Right cardiac atrium (tissue), 5 donors: Measurements from ENCODE around the gene CHPF2. TPM values are rescaled to one million over a fixed set of nuclear protein-coding genes. Genes with fewer than 3 reads are reported as not detected.
A peak's percentile ranks its signal among the peaks of the same experiment; 100 is the strongest.

Experiments used
- ATAC-seq, 2 donors: fragments of 200-7000 bp; cut with Tn5 transposase; one replicate each; pipeline versions ENCODE4 v1.8.0 to v1.9.1; 2020; ENCODE audit warnings: moderate library complexity in 2 of 2, mild to moderate bottlenecking in 1 of 2
- DNase-seq, 3 donors: peaks; one replicate each; pipeline ENCODE4 v3.0.0-alpha.2; 2020
- H3K27ac ChIP-seq: one replicate; pipeline ENCODE4 v1.5.1; 2013; ENCODE audit warnings: mild to moderate bottlenecking, low read length, control low read depth, moderate library complexity
- H3K27me3 ChIP-seq: one replicate; pipeline ENCODE4 v1.6.1; 2013; ENCODE audit not compliant: control insufficient read depth, insufficient read depth
- H3K4me1 ChIP-seq: one replicate; pipeline ENCODE4 v1.6.1; 2013; ENCODE audit warnings: low read length; ENCODE audit not compliant: control insufficient read depth, insufficient read depth
- H3K4me3 ChIP-seq: one replicate; pipeline ENCODE4 v1.5.1; 2013; ENCODE audit warnings: low read length, control low read depth
- H3K9me3 ChIP-seq: one replicate; pipeline ENCODE4 v1.6.1; 2013; ENCODE audit warnings: low read length; ENCODE audit not compliant: control insufficient read depth
- WGBS: extraction: QIAGEN DNeasy Blood & Tissue Kit; methylation state at CpG from one replicate; pipeline ENCODE4 v1.1.7; 2013; 5-methylcytosine and 5-hydroxymethylcytosine counted together
- intact Hi-C, 4 donors: fragments of 100-400 bp; cut with DNase I; formaldehyde crosslinking; loops; one replicate each; pipeline versions ENCODE4 v1.11.0 to v1.14.0; 2022 to 2023
- polyA plus RNA-seq: library from polyadenylated mRNA; stranded (reverse); fragments of 200-250 nt; gene quantifications from one replicate; pipeline ENCODE4 v1.2.3, GENCODE V29; 2013
- total RNA-seq, 4 donors: library from RNA; stranded (reverse); fragmentation: NEBNext Ultra II Directional; extraction: Animal tissue kit (Norgen Biotek cat#: 25700); gene quantifications; one replicate each; pipeline ENCODE4 v1.2.1, GENCODE V29; 2021
- donor health status: healthy with polysubstance abuse.
- donor health status: DM: no; HTN: yes; CAD: no.
- donor health status: DM: no; HTN: no; CAD: no.
- donor health status: DM: no; HTN: yes; CAD: no; lungs with severe emphysema.
- donor health status: DM: yes; HTN: yes; CAD: no.

CHPF2 gene
- total and polyA plus RNA-seq, 5 donors: 15.5 to 35.3 (median 26.5) TPM

DNA sequence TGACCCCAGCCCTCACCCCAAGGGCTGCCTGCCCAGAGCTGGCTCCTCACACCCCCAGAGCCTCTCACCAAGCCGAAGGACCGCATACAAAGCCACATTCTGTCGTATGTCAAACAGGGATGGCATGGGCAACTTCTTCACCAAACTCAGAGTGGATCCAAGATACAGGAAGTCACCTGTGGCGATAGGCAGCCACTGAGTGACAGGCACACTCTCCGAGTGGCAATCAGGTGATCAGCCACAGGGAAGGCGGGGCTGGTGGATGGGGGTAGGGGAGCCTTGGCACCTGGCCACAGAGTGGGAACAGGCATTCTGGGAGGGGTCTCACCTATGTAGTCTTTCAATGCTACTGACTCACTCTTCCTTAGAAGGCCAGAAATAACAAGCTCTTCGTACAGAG, 38.1 kb upstream of the CHPF2 start:
- Histone ChIP-seq H3K27ac (no peak overlapping the region), H3K27me3 (no peaks in the 10 kb centered on the region), H3K9me3 (no peaks in the 10 kb centered on the region), H3K4me3 (no peak overlapping the region), H3K4me1 (no peaks in the 10 kb centered on the region)
- ATAC-seq: no peak
- no peak for DNase-seq
- intact Hi-C loops: no loop called here
- WGBS: 76% methylated on average over 7 of the region's 7 CpGs

DNA sequence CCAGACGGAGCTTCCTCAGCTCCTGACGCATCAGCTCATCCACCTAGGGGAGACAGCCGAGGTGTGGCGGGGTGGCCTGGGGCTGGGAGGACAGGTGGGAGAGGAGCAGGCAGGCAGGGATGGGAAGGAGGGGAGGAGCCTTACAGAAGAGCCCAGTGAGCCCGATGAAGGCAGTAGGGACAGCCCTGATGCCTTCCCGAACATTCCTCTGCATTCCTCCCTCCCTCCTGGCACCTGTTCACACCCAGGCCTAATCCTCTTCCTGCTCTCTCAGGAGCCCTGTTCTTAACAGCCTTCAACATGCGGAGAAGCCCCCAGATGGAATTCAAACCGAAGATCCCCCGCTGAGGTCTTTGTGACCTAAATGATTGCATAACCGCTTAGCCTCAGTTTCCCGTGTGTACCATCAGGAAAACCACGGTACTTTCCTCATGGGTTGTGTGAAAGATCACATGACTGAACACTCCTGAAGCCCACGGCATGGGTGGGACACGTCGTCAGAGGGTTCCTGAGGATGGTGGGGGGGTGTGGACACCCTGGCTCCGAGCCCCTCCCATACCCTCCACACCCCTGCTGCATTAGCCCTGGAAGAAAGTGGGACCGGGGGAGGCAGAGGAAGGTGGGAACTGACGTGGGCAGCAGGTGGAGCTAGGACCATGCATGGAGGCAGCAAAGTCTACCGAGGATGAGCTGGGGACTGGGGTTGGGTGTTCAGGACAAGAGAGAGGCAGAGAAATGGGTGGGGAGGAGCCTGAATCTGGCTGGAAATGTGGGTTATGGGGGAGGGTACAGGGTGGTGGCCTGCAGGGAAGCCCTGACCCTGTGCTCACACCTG, 36.5 kb upstream of the CHPF2 start:
- WGBS: 54% methylated on average over 19 of the region's 19 CpGs
- no peak overlapping the region for H3K4me3 ChIP-seq
- H3K27me3 ChIP-seq: no peaks in the 10 kb centered on the region
- intact Hi-C loops: no loop called here
- H3K27ac ChIP-seq: no peak overlapping the region
- ATAC-seq: no peak
- H3K4me1 ChIP-seq: no peaks in the 10 kb centered on the region
- no peaks in the 10 kb centered on the region for H3K9me3 ChIP-seq
- peak in 2 of 3 donors; percentile 3 to 36 for DNase-seq

DNA sequence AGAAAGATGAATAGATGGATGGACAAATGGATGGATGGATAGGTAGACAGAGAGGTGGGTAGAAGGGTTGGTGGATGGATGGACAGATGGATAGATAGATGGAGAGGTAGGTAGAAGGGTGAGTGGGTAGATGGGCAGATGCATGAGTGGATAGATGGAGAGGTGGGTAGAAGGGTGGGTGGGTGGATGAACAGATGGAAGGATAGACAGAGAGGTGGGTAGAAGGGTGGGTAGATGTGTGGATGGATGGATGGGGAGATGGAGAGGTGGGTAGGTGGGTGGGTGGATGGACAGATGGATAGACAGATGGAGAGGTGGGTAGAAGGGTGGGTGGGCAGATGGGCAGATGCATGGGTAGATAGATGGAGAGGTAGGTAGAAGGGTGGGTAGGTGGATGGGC, 34.4 kb upstream of the CHPF2 start:
- intact Hi-C loops: no loop called here
- H3K27me3 ChIP-seq: no peaks in the 10 kb centered on the region
- no peak overlapping the region for H3K4me3 ChIP-seq
- no peaks in the 10 kb centered on the region for H3K4me1 ChIP-seq
- H3K27ac ChIP-seq: no peak overlapping the region
- DNase-seq (no peak), ATAC-seq (no peak)
- no peaks in the 10 kb centered on the region for H3K9me3 ChIP-seq

DNA sequence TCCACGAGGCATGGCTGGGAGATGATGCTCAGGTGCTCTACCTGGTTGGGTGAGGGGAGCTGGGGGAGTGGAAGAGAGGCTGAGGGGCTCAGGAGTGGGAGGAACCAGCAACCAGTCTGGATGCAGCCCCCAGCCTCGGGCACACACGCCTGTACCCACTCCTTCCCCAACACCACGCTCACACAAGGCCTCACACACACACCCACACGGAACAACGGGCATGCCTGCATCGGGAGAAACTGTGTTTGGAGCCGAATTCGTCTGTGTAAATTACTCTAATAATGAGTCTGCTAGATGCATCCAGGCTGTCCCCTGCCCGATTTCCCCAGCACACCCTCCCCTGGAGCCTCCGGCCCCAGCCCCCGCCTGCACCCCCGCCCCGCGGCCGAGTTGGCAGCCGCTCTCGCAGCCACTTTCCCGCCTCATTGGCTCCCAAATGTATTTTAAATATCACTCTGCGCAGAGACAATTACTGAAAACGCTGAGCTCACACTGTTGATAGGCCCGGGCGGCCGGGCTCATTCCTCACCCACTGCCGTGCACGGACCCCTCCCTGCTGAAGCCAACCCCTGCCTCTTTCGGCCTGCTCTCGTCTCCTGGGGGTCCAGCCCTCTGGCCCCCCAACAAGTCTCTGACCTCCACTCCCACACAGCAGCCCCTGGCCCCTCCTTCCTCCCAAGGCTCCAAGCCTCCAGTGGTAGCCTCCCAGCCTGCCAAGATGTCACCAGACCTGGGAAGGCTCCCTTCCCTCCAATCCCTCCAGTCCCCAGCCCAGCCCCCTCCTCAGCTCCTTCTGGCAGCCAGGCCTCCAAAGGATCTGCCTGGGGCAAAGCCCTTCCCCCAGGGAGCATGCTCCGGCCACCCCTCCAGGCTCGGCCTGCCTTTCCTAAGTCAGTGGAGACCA, 33.1 kb upstream of the CHPF2 start:
- no peak overlapping the region for H3K4me3 ChIP-seq
- intact Hi-C loops: no loop called here

DNA sequence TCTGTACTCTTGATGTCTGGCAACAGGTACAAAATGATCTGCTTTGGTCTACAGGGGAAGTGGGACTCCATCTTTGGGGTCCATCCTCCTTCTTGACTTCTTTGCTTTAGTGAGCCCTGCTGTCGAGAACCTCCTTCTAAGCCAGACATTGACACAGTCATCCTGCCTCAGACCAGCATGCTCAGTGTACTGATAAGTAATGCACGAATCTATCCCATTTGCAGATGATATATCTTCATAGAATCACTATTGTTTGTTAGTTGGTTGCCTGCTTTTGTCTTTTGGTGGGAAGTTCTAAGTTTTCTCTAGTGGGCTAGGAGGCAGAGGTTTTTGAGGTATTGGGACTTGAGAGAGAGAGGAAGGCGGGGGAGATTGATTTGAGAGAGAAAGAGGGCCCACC, 30.9 kb upstream of the CHPF2 start:
- DNase-seq (no peak), ATAC-seq (no peak)
- H3K27ac ChIP-seq: no peak overlapping the region
- no peaks in the 10 kb centered on the region for H3K9me3 ChIP-seq
- H3K4me3 ChIP-seq: no peak overlapping the region
- H3K4me1 ChIP-seq: no peaks in the 10 kb centered on the region
- intact Hi-C loops: no loop called here
- 86% methylated on average over 3 of the region's 3 CpGs for WGBS
- H3K27me3 ChIP-seq: no peaks in the 10 kb centered on the region

More for the DNA sequence above, 33.1 kb upstream of the CHPF2 start:
- Histone ChIP-seq H3K4me1 (no peaks in the 10 kb centered on the region), H3K27ac (no peak overlapping the region), H3K27me3 (no peaks in the 10 kb centered on the region), H3K9me3 (no peaks in the 10 kb centered on the region)
- 48% methylated on average over 30 of the region's 30 CpGs for WGBS
- DNase-seq: peak in 2 of 3 donors; percentile 71 to 74
- ATAC-seq: peak; percentile 8 to 42

DNA sequence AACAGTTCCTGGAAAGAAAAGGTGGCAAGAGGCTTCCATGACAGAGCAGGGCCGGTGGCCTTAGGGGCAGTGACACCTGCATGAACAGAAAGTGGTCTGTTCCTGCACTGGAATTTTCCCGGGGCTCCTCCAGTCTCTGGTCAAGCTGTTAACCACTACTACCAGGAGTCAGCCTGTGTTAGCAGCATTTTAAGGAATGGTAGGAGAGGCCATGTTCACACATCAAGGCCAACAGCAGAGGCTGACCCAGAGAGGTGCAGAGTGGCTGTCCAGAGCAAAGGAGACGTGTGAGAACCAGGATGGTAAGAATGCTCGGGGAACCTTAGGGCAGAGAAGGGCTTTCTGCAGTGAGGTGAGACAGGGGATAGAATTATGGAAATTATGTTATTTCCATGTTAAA, 30.5 kb upstream of the CHPF2 start:
- no peaks in the 10 kb centered on the region for H3K9me3 ChIP-seq
- WGBS: 86% methylated on average over 4 of the region's 4 CpGs

DNA sequence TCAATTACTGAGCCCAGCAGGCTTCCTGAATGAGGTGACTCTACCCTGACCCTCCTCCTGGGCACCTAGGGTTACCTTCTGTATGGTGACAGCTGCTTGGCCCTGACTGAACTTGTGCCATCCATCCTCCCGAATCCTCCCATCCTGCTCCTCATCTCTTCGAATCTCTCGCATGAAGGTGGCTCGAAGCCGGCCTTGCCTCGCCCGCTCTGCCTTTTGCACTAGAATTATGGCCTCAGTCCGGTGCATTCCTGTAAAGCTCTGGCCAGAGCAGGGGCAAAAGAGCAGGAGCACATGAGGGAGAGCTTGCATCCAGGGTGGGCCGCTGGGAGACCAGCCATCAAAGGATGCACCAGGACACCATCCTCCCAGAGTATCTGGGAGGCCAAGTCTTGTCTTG, 29.4 kb upstream of the CHPF2 start:
- ATAC-seq: no peak

More for the DNA sequence above, 30.5 kb upstream of the CHPF2 start:
- Histone ChIP-seq H3K4me1 (no peaks in the 10 kb centered on the region), H3K27ac (no peak overlapping the region), H3K27me3 (no peaks in the 10 kb centered on the region), H3K4me3 (no peak overlapping the region)
- ATAC-seq (no peak), DNase-seq (no peak)
- intact Hi-C loops: no loop called here

DNA sequence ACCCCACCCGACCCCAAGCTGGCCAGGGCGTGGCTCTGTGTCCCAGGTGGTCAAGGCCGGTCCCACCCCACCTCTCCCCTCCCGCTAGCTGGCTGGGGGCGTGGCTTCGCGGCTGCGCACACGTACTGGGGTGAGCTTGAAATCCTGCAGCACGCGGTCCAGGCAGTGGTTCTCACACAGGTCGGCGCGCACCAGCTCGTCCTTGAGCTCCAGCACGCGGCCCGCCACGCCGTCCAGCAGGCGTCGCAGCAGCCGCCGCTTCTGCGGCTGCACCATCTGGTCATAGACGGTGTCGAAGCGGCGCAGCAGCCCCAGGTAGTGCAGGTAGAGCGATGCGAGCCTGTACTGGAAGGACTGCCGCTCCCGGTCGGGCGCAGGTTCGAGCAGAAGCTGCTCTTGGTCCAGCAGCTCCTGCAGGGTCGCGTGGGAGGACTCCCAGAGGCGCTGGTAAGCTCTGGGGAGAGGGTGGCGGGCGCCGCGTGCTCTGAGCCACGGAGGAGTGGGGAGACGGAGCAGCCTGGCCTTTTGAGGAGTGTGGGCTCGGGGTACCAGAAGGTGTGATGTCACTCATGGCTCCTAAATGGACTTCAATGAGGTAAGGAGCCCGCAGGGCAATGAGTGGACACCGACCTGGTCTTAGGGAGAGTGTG, 27.8 kb upstream of the CHPF2 start:
- intact Hi-C loops: no loop called here
- no peak overlapping the region for H3K4me3 ChIP-seq
- 73% methylated on average over 48 of the region's 48 CpGs for WGBS
- DNase-seq (no peak), ATAC-seq (no peak)
- no peaks in the 10 kb centered on the region for H3K4me1 ChIP-seq
- H3K27me3 ChIP-seq: no peaks in the 10 kb centered on the region
- H3K9me3 ChIP-seq: no peaks in the 10 kb centered on the region
- H3K27ac ChIP-seq: no peak overlapping the region

More for the DNA sequence above, 29.4 kb upstream of the CHPF2 start:
- Histone ChIP-seq H3K4me3 (no peak overlapping the region), H3K4me1 (no peaks in the 10 kb centered on the region), H3K27ac (no peak overlapping the region), H3K27me3 (no peaks in the 10 kb centered on the region), H3K9me3 (no peaks in the 10 kb centered on the region)
- no peak for DNase-seq
- 93% methylated on average over 9 of the region's 9 CpGs for WGBS
- intact Hi-C loops: no loop called here

DNA sequence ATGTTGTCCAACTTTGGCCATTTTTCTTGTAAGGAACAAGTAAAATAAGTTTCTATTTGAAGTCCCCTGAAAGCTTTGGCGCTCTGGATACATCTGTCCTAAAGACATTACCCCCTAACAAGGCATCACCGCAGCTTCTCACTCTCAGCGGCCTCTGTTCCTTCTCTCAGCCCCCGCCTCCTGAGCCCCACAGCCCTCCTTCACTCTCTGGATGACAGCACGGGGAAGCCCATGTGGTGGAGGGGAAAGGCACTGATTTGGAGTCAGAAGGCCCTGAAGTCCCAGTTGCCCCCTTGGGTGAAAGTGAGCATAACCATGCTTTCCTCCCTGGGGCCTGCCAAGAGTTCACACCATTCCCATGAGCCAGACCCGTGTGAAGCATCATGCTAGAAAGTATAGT, 26.6 kb upstream of the CHPF2 start:
- Histone ChIP-seq H3K27me3 (no peaks in the 10 kb centered on the region), H3K4me1 (no peaks in the 10 kb centered on the region), H3K9me3 (no peaks in the 10 kb centered on the region), H3K4me3 (no peak overlapping the region), H3K27ac (no peak overlapping the region)
- intact Hi-C loops: no loop called here
- 65% methylated on average over 6 of the region's 6 CpGs for WGBS
- DNase-seq (no peak), ATAC-seq (no peak)

DNA sequence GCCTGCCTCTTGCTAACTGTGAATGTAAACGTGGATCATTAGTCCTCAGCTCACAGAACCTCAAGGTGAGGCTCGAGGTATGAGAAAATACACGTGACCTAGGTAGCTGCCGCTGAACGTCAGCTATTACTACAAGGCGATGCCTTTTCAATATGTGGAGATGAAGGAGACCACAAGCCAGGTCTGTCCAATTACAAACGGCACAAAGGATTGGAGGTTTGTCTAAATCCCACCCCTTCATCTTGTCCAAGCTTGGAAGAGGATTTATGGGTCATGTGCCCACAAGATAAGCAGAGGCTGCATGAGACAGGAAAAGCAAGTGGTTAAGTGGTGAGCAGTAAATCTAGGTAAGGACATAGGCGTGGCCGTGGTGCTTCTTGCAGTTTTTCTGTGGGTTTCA, 25.4 kb upstream of the CHPF2 start:
- intact Hi-C loops: no loop called here
- Histone ChIP-seq H3K27ac (no peak overlapping the region), H3K27me3 (no peaks in the 10 kb centered on the region), H3K4me1 (no peaks in the 10 kb centered on the region), H3K4me3 (no peak overlapping the region), H3K9me3 (no peaks in the 10 kb centered on the region)
- ATAC-seq: no peak
- DNase-seq: no peak
- 58% methylated on average over 9 of the region's 9 CpGs for WGBS

DNA sequence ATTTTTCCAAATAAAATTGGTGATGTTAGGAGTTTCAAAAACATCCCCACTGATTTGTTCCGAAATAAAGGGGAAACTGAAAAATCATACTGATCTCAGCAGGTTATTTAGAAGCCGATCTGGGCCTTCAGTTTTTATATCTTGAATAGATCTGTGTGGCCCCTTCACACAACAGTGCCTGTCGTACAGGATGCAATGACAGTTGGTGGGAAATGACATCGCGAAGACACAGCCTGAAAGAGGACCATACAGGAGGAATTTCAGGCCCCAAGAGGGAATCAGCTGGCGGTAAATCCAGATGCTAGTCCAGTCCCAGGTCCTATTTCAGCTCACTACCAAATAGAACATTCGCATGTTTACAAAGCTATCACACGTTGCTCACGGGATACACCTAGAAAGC, 25.0 kb upstream of the CHPF2 start:
- Histone ChIP-seq H3K27me3 (no peaks in the 10 kb centered on the region), H3K9me3 (no peaks in the 10 kb centered on the region), H3K4me1 (no peaks in the 10 kb centered on the region), H3K4me3 (no peak overlapping the region), H3K27ac (no peak overlapping the region)
- intact Hi-C loops: no loop called here
- no peak for ATAC-seq
- no peak for DNase-seq
- 65% methylated on average over 9 of the region's 9 CpGs for WGBS
